Keratinocyte (primary cell): ENCODE results near the gene DENND2A.

Experiments
- EZH2 ChIP-seq: IDR thresholded peaks from one replicate; pipeline ENCODE4 v1.6.1; 2012; ENCODE audit warnings: inconsistent platforms, mild to moderate bottlenecking, low read length, moderate library complexity
- TF ChIP-seq, protein P1 (sequence below), 3 experiments: IDR thresholded peaks in 1 of 3; conservative IDR thresholded peaks in 1 of 3; optimal IDR thresholded peaks in 1 of 3; 2 replicates in 2 of 3; 3 replicates in 1 of 3; pipeline versions ENCODE3 to v1.5.1; 2011; ENCODE audit warnings: low read length in 3 of 3, mild to moderate bottlenecking in 3 of 3, moderate library complexity in 2 of 3, control low read depth in 1 of 3, inconsistent platforms in 1 of 3; ENCODE audit not compliant: insufficient read depth in 2 of 3; ENCODE audit errors: extremely low read depth in 1 of 3

DNA sequence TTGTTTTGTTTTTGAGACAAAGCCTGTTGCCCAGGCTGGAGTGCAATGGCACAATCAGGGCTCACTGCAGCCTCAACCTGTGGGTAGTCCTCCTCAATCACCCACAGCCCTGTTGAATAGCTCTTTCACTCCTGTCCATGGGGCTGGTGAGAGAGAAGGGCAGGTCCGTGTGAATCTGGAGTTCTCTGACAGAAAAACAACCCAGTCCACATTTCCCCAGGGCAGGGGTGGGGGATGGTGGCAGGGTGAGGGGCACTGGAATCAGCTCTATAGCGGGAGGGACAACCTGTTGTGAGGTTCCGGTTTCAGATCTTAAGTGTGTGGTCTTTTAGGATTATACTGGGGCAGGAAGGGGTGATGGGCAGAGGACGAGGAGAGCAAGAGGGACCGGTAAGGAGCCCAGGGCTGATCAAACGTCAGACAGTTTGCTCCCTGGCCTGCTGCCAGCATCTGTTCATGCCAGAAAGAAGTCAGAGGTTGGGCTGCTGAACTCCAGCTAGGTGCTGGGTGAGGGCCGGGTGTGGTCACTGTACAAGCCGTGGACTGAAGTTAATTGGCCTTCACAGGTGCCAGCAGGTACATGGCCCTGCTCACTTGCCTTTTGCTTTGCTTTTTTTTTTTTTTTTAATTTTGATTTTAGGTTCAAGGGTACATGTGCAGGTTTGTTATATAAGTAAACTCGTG, 128.2 kb downstream of the DENND2A start:
- TF ChIP-seq, protein P1, sequence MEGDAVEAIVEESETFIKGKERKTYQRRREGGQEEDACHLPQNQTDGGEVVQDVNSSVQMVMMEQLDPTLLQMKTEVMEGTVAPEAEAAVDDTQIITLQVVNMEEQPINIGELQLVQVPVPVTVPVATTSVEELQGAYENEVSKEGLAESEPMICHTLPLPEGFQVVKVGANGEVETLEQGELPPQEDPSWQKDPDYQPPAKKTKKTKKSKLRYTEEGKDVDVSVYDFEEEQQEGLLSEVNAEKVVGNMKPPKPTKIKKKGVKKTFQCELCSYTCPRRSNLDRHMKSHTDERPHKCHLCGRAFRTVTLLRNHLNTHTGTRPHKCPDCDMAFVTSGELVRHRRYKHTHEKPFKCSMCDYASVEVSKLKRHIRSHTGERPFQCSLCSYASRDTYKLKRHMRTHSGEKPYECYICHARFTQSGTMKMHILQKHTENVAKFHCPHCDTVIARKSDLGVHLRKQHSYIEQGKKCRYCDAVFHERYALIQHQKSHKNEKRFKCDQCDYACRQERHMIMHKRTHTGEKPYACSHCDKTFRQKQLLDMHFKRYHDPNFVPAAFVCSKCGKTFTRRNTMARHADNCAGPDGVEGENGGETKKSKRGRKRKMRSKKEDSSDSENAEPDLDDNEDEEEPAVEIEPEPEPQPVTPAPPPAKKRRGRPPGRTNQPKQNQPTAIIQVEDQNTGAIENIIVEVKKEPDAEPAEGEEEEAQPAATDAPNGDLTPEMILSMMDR (optimal IDR thresholded peaks at IDR 0.05 in 1 of 3, IDR thresholded peaks at IDR 0.05 in 1 of 3, conservative IDR thresholded peaks at IDR 0.05 in 1 of 3; ENCODE audit: extremely low read depth in 1 of 3, insufficient read depth in 2 of 3, low read length in 3 of 3), result no peak
- TF ChIP-seq EZH2, result no peak
